Measurements from ENCODE around the gene CRYGS. TPM values are rescaled to one million over a fixed set of nuclear protein-coding genes. Genes with fewer than 3 reads are reported as not detected.

CRYGS gene
- total and polyA plus RNA-seq, 2 donors (not counting 1 experiment from before 2014, with no cell fraction given), result 3.6 to 10.9 TPM

GRCh38 chr3:186525369-186526255 is 18.6 kb downstream of the CRYGS start:
- Histone ChIP-seq H2AFZ (ENCODE audit: insufficient read depth, low read depth, low read length, poor library complexity, severe bottlenecking) (no peak overlapping the region), H3K27me3 (replicated peaks in 1 of 4; ENCODE audit: control extremely low read depth in 1 of 4, control insufficient read depth in 3 of 4, insufficient read depth in 4 of 4, low read length in 3 of 4) (peaks cover 0 to 4% (median 1%) of the 10 kb centered on the region in 4 experiments), H3K9ac (ENCODE audit: low read length) (no peak overlapping the region), H3K4me3 (ENCODE audit: control extremely low read depth in 1 of 5, extremely low read depth in 1 of 5, insufficient read depth in 1 of 5, low read depth in 2 of 5, low read length in 4 of 5) (peak overlapping the region in 2 of 5 experiments; percentile 3 to 15), H3K9me3 (ENCODE audit: control extremely low read depth in 1 of 3, control insufficient read depth in 2 of 3, insufficient read depth in 1 of 3, low read length in 2 of 3) (peaks cover 0 to 5% (median 2%) of the 10 kb centered on the region in 3 donors), H3K4me1 (ENCODE audit: control insufficient read depth in 2 of 2, insufficient read depth in 2 of 2, low read length in 2 of 2) (peaks cover 58 to 67% of the 10 kb centered on the region in 2 donors), H3K4me2 (replicated peaks; ENCODE audit: low read depth, low read length, poor library complexity, severe bottlenecking) (peak overlapping the region; percentile 52), H4K20me1 (ENCODE audit: control insufficient read depth, insufficient read depth, low read length, poor library complexity, severe bottlenecking) (no peaks in the 10 kb centered on the region), H3K27ac (ENCODE audit: low read length in 2 of 2) (peak overlapping the region in 1 of 2 donors; percentile 59), H3K36me3 (replicated peaks in 1 of 2; ENCODE audit: control extremely low read depth in 1 of 2, control insufficient read depth in 1 of 2, extremely low read depth in 1 of 2, insufficient read depth in 2 of 2, low read length in 1 of 2) (no peaks in the 10 kb centered on the region), H3K79me2 (ENCODE audit: control insufficient read depth, insufficient read depth, low read length) (no peaks in the 10 kb centered on the region)
- CTCF ChIA-PET, result interaction anchor here (0.5 to 3.8 kb wide), 13 partner anchors 9 to 613 kb away, joined by 3 to 24 read pairs (median 3); no protein-coding TSS in a partner anchor
- POLR2A ChIA-PET, result interaction anchor here (0.9 to 1.0 kb wide), 2 partner anchors 9 to 15 kb away, joined by 3 read pairs; no protein-coding TSS in a partner anchor
- peak overlapping the region; percentile 90 for H3K27ac Mint-ChIP-seq
- WGBS (ENCODE audit: insufficient coverage), result 68% methylated on average over 5 of the region's 9 CpGs
- no peaks in the 10 kb centered on the region for H3K9me3 Mint-ChIP-seq (ENCODE audit: insufficient read depth)
- DNase-seq (no peak), ATAC-seq (ENCODE audit: low read depth) (peak; percentile 5)
- H3K4me3 Mint-ChIP-seq, result peak overlapping the region; percentile 42
- TF ChIP-seq EZH2 (IDR thresholded peaks at IDR 0.05; ENCODE audit: borderline replicate concordance, insufficient read depth, low read depth, low read length, poor library complexity, severe bottlenecking), result no peak
- no peak for TF ChIP-seq CTCF (IDR thresholded peaks at IDR 0.05)
- peaks cover 3% of the 10 kb centered on the region for H3K27me3 Mint-ChIP-seq
- intact Hi-C loops (cut with micrococcal nuclease), result no loop called here
- peaks cover 81% of the 10 kb centered on the region for H3K4me1 Mint-ChIP-seq

GRCh38 chr3:186524616-186525015 is 19.6 kb downstream of the CRYGS start:
- no peak overlapping the region for H3K9ac ChIP-seq (ENCODE audit: low read length)
- Mint-ChIP-seq H3K9me3 (ENCODE audit: insufficient read depth) (no peaks in the 10 kb centered on the region), H3K27me3 (peaks cover 3% of the 10 kb centered on the region), H3K4me1 (peaks cover 81% of the 10 kb centered on the region), H3K4me3 (peak overlapping the region; percentile 11), H3K27ac (peak overlapping the region; percentile 33)
- no peaks in the 10 kb centered on the region for H4K20me1 ChIP-seq (ENCODE audit: control insufficient read depth, insufficient read depth, low read length, poor library complexity, severe bottlenecking)
- H3K27me3 ChIP-seq (replicated peaks in 1 of 4; ENCODE audit: control extremely low read depth in 1 of 4, control insufficient read depth in 3 of 4, insufficient read depth in 4 of 4, low read length in 3 of 4), result peaks cover 0 to 4% (median 1%) of the 10 kb centered on the region in 4 experiments
- ChIA-PET CTCF (interaction anchor here (1.4 to 3.8 kb wide), 2 partner anchors 16 kb away, joined by 3 to 24 read pairs; no protein-coding TSS in a partner anchor), POLR2A (no interaction called here)
- no peak overlapping the region for H2AFZ ChIP-seq (ENCODE audit: insufficient read depth, low read depth, low read length, poor library complexity, severe bottlenecking)
- TF ChIP-seq EZH2 (IDR thresholded peaks at IDR 0.05; ENCODE audit: borderline replicate concordance, insufficient read depth, low read depth, low read length, poor library complexity, severe bottlenecking) (no peak), CTCF (IDR thresholded peaks at IDR 0.05) (peak; percentile 21)
- H3K27ac ChIP-seq (ENCODE audit: low read length in 2 of 2), result no peak overlapping the region
- H3K79me2 ChIP-seq (ENCODE audit: control insufficient read depth, insufficient read depth, low read length), result no peaks in the 10 kb centered on the region
- WGBS (ENCODE audit: insufficient coverage), result 93% methylated on average over 5 of the region's 6 CpGs
- H3K4me1 ChIP-seq (ENCODE audit: control insufficient read depth in 2 of 2, insufficient read depth in 2 of 2, low read length in 2 of 2), result peaks cover 58 to 68% of the 10 kb centered on the region in 2 donors
- no peak overlapping the region for H3K4me2 ChIP-seq (replicated peaks; ENCODE audit: low read depth, low read length, poor library complexity, severe bottlenecking)
- no peak for ATAC-seq (ENCODE audit: low read depth)
- H3K9me3 ChIP-seq (ENCODE audit: control extremely low read depth in 1 of 3, control insufficient read depth in 2 of 3, insufficient read depth in 1 of 3, low read length in 2 of 3), result peaks cover 0 to 5% (median 2%) of the 10 kb centered on the region in 3 donors
- intact Hi-C loops (cut with micrococcal nuclease), result no loop called here
- DNase-seq, result no peak
- H3K4me3 ChIP-seq (ENCODE audit: control extremely low read depth in 1 of 5, extremely low read depth in 1 of 5, insufficient read depth in 1 of 5, low read depth in 2 of 5, low read length in 4 of 5), result no peak overlapping the region
- no peaks in the 10 kb centered on the region for H3K36me3 ChIP-seq (replicated peaks in 1 of 2; ENCODE audit: control extremely low read depth in 1 of 2, control insufficient read depth in 1 of 2, extremely low read depth in 1 of 2, insufficient read depth in 2 of 2, low read length in 1 of 2)
